T-helper 9 cell (primary cell): ENCODE data around the gene ME3.
"Not testable (repeated sequence)": the region's sequence is repeated elsewhere in the genome, so short reads cannot be mapped to it uniquely, and the experiment has no call there.

Experiments
- DNase-seq: peaks from one replicate; pipeline ENCODE4 v3.0.0-alpha.2; 2020

The ME3 gene

GRCh38 chr11:86416951-86417350 lies 255.5 kb downstream of the ME3 start:
- not testable (repeated sequence) for DNase-seq

GRCh38 chr11:86416494-86416893 lies 255.9 kb downstream of the ME3 start:
- no peak for DNase-seq

GRCh38 chr11:86415026-86415425 lies 257.4 kb downstream of the ME3 start:
- DNase-seq, result no peak

- DNase-seq, result no peak
Measured at GRCh38 chr11:86414032-86414431, 258.4 kb downstream of the ME3 start.

- DNase-seq, result no peak
Measured at GRCh38 chr11:86408845-86409244, 263.6 kb downstream of the ME3 start.

- DNase-seq, result no peak
Measured at GRCh38 chr11:86403458-86403857, 269.0 kb downstream of the ME3 start.

GRCh38 chr11:86398106-86398505 lies 274.3 kb downstream of the ME3 start:
- no peak for DNase-seq

GRCh38 chr11:86397351-86397750 lies 275.1 kb downstream of the ME3 start:
- no peak for DNase-seq

- DNase-seq, result no peak
Measured at GRCh38 chr11:86396396-86396795, 276.0 kb downstream of the ME3 start.

- no peak for DNase-seq
Measured at GRCh38 chr11:86395061-86395551, 277.3 kb downstream of the ME3 start.
